ENCODE results near the gene REXO4. TPM values are rescaled to one million over a fixed set of nuclear protein-coding genes. Genes with fewer than 3 reads are reported as not detected.
A peak's percentile ranks its signal among the peaks of the same experiment; 100 is the strongest.

REXO4 gene
- total and polyA plus RNA-seq, 10 of the 15 experiments (the other 5 are each of a cell fraction or from before 2014, with no cell fraction given): 2.7 to 43.9 (median 30.5) TPM

DNA sequence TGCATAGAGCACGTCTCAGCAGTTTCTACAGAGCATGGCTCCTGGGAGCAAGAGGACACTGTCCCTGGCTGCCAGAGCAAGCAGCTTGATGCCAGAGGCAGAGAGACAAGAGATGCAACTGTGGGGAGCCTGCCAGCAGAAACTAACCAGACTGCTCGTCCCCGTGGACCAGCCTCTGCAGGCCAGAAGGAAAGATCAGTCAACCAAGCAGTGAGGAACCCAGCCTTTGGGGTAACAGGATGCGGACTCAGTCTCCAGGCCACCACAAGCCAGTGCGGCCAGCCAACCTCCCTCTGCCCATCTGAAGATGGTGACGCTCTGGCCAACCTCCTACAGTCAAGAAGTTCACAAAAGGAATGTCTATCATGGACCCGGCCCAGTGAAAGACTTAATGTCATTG is 45.7 kb downstream of the REXO4 start:
- 71% methylated on average over 7 of the region's 7 CpGs for WGBS (ENCODE audit: insufficient coverage, insufficient replicate concordance, low lambda C conversion rate, missing lambda C conversion rate)
- Histone ChIP-seq H3K27me3 (replicated peaks in 1 of 2; ENCODE audit: control insufficient read depth in 2 of 2, insufficient read depth in 2 of 2, low read length in 1 of 2) (no peaks in the 10 kb centered on the region), H3K27ac (ENCODE audit: control insufficient read depth, insufficient read depth) (no peak overlapping the region), H4K20me1 (ENCODE audit: control insufficient read depth, insufficient read depth) (peaks cover 27% of the 10 kb centered on the region), H3K9me3 (replicated peaks; ENCODE audit: control insufficient read depth, insufficient read depth, low read length) (no peaks in the 10 kb centered on the region), H2AFZ (ENCODE audit: control insufficient read depth, low read depth, low read length) (no peak overlapping the region), H3K36me3 (ENCODE audit: control insufficient read depth in 2 of 2, insufficient read depth in 2 of 2, low read length in 1 of 2) (peaks cover 10 to 14% of the 10 kb centered on the region in 2 experiments; a peak in 3 of 4 replicates), H3K79me2 (ENCODE audit: control insufficient read depth, insufficient read depth, low read length) (peaks cover 85% of the 10 kb centered on the region), H3K9ac (ENCODE audit: control insufficient read depth, insufficient read depth, low read length) (no peak overlapping the region), H3K4me2 (ENCODE audit: control insufficient read depth, insufficient read depth) (peak overlapping the region; percentile 80), H3K4me3 (peak overlapping the region; percentile 21), H3K4me1 (ENCODE audit: control insufficient read depth, insufficient read depth, low read length) (peaks cover 22% of the 10 kb centered on the region)
- no peak for DNase-seq (ENCODE audit: low read depth, low spot score)
- SMC1A ChIA-PET (ENCODE audit: uncharacterized antibody, unreplicated experiment): interaction anchor here (1.0 kb wide), 1 partner anchor 15 kb away, joined by 3 read pairs; no protein-coding TSS in a partner anchor
- RAD21 ChIA-PET (ENCODE audit: unreplicated experiment): no interaction called here
- no peak for ATAC-seq
- intact Hi-C loops (cut with micrococcal nuclease; ENCODE audit: unreplicated experiment) (loop anchor here (5.0 kb wide), 1 partner anchor 35 kb away; the partner anchor contains the start of gene SURF6), in situ Hi-C loops (cut with MboI) (no loop called here)
- POLR2A ChIA-PET: interaction anchor here (0.6 to 2.8 kb wide), 4 partner anchors 9 to 37 kb away, joined by 5 to 13 read pairs (median 6); partner anchors contain the start of genes MED22, RPL7A, SURF1 and SURF2
- FAIRE-seq: no peak
- TF ChIP-seq ZBTB40 (IDR thresholded peaks at IDR 0.05; ENCODE audit: borderline replicate concordance): no peak
- TF ChIP-seq SIX5 (IDR thresholded peaks at IDR 0.05; ENCODE audit: low read depth, low read length, severe bottlenecking): no peak
- TF ChIP-seq, protein P1, sequence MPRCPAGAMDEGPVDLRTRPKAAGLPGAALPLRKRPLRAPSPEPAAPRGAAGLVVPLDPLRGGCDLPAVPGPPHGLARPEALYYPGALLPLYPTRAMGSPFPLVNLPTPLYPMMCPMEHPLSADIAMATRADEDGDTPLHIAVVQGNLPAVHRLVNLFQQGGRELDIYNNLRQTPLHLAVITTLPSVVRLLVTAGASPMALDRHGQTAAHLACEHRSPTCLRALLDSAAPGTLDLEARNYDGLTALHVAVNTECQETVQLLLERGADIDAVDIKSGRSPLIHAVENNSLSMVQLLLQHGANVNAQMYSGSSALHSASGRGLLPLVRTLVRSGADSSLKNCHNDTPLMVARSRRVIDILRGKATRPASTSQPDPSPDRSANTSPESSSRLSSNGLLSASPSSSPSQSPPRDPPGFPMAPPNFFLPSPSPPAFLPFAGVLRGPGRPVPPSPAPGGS (IDR thresholded peaks at IDR 0.05; ENCODE audit: borderline replicate concordance, insufficient read depth, low read depth, low read length, poor library complexity, severe bottlenecking): no peak
- no peak for TF ChIP-seq ELK1 (IDR thresholded peaks at IDR 0.05; ENCODE audit: low read depth, low read length)
- TF ChIP-seq, protein P2, sequence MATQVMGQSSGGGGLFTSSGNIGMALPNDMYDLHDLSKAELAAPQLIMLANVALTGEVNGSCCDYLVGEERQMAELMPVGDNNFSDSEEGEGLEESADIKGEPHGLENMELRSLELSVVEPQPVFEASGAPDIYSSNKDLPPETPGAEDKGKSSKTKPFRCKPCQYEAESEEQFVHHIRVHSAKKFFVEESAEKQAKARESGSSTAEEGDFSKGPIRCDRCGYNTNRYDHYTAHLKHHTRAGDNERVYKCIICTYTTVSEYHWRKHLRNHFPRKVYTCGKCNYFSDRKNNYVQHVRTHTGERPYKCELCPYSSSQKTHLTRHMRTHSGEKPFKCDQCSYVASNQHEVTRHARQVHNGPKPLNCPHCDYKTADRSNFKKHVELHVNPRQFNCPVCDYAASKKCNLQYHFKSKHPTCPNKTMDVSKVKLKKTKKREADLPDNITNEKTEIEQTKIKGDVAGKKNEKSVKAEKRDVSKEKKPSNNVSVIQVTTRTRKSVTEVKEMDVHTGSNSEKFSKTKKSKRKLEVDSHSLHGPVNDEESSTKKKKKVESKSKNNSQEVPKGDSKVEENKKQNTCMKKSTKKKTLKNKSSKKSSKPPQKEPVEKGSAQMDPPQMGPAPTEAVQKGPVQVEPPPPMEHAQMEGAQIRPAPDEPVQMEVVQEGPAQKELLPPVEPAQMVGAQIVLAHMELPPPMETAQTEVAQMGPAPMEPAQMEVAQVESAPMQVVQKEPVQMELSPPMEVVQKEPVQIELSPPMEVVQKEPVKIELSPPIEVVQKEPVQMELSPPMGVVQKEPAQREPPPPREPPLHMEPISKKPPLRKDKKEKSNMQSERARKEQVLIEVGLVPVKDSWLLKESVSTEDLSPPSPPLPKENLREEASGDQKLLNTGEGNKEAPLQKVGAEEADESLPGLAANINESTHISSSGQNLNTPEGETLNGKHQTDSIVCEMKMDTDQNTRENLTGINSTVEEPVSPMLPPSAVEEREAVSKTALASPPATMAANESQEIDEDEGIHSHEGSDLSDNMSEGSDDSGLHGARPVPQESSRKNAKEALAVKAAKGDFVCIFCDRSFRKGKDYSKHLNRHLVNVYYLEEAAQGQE (IDR thresholded peaks at IDR 0.05; ENCODE audit: low read depth, low read length): no peak
- no peak for TF ChIP-seq NFYB (IDR thresholded peaks at IDR 0.05; ENCODE audit: insufficient read depth, low read depth, low read length)
- no peak for TF ChIP-seq SIN3A (IDR thresholded peaks at IDR 0.05; ENCODE audit: low read depth, low read length)
- no peak for TF ChIP-seq ESRRA (IDR thresholded peaks at IDR 0.05; ENCODE audit: low read length)
- BruUV-seq (replicated peaks): no TSS peak
- CTCF ChIA-PET: interaction anchor here (0.7 to 3.9 kb wide), 6 partner anchors 9 to 228 kb away, joined by 3 to 16 read pairs (median 4); partner anchors contain the start of genes MED22, RPL7A, SURF1 and SURF2

All from GM12878 (cell line).